ENCODE results near the gene SLAMF1. TPM values are rescaled to one million over a fixed set of nuclear protein-coding genes. Genes with fewer than 3 reads are reported as not detected.

Gene SLAMF1
- total and polyA plus RNA-seq, 2 of the 13 experiments (the other 11 are each of a cell fraction or from before 2014, with no cell fraction given), result not detected

DNA sequence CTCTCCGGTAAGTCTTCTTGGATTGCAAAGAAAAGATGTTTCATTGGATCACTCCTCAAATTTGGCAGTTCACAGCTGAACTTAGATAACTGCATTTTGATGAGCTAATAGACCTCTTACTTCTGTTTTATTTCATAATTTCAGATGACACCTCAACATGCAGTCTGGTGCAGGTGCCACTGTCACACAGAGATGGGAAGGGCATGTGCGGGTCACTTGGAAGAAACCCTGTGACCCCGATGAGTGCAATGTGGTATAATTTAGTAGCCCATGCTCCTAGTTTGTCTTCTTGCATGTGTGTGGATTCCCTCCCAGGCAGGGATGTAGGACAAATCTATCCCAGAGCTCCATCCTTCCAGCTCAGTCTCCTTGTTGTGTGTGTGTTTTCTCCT is 481 bp upstream of the SLAMF1 start:
- Histone ChIP-seq H3K9ac (ENCODE audit: insufficient read depth, low read depth, low read length) (no peak overlapping the region), H3K4me2 (ENCODE audit: low read depth, low read length) (no peak overlapping the region), H3K9me3 (ENCODE audit: low read length) (no peaks in the 10 kb centered on the region), H4K20me1 (ENCODE audit: insufficient read depth, low read length) (no peaks in the 10 kb centered on the region), H3K36me3 (replicated peaks in 1 of 2; ENCODE audit: control insufficient read depth in 1 of 2, insufficient read depth in 2 of 2, low read length in 2 of 2) (no peaks in the 10 kb centered on the region), H3K4me1 (ENCODE audit: insufficient read depth, low read length) (no peaks in the 10 kb centered on the region), H3K27ac (ENCODE audit: extremely low read length, insufficient read depth, low read length) (no peak overlapping the region), H2AFZ (ENCODE audit: low read length) (no peak overlapping the region), H3K4me3 (replicated peaks in 1 of 3; ENCODE audit: insufficient read depth in 1 of 3, low read depth in 2 of 3, low read length in 3 of 3) (no peak overlapping the region), H3K79me2 (ENCODE audit: insufficient read depth, low read length) (no peaks in the 10 kb centered on the region), H3K27me3 (ENCODE audit: control insufficient read depth in 1 of 2, insufficient read depth in 2 of 2, low read length in 2 of 2) (peaks cover 0 to 3% of the 10 kb centered on the region in 2 experiments; a peak in 2 of 5 replicates)
- in situ Hi-C loops (cut with HindIII; ENCODE audit: extremely low pct_ligation_motif_present, low pct_unique_long_range_greater_than_20kb) (no loop called here), intact Hi-C loops (cut with micrococcal nuclease; ENCODE audit: unreplicated experiment) (no loop called here)
- ChIA-PET CTCF (ENCODE audit: low intra/inter-chr PET ratio, low total read pairs) (no interaction called here), POLR2A (no interaction called here)
- TF ChIP-seq, protein P1, sequence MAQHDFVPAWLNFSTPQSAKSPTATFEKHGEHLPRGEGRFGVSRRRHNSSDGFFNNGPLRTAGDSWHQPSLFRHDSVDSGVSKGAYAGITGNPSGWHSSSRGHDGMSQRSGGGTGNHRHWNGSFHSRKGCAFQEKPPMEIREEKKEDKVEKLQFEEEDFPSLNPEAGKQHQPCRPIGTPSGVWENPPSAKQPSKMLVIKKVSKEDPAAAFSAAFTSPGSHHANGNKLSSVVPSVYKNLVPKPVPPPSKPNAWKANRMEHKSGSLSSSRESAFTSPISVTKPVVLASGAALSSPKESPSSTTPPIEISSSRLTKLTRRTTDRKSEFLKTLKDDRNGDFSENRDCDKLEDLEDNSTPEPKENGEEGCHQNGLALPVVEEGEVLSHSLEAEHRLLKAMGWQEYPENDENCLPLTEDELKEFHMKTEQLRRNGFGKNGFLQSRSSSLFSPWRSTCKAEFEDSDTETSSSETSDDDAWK (CRISPR knock-in tag; IDR thresholded peaks at IDR 0.05), result no peak
- TF ChIP-seq XRCC5 (optimal IDR thresholded peaks at IDR 0.05; ENCODE audit: low read length), result no peak
- TF ChIP-seq HNRNPL (IDR thresholded peaks at IDR 0.05; ENCODE audit: low read depth, low read length), result no peak
- no peak for TF ChIP-seq PHF20 (CRISPR knock-in tag; IDR thresholded peaks at IDR 0.05)
- FAIRE-seq (no peak), DNase-seq (ENCODE audit: low spot score) (no peak), ATAC-seq (no peak)
- BruUV-seq (replicated peaks), result no TSS peak
- WGBS (ENCODE audit: low lambda C conversion rate), result 63% methylated on average over 3 of the region's 3 CpGs

DNA sequence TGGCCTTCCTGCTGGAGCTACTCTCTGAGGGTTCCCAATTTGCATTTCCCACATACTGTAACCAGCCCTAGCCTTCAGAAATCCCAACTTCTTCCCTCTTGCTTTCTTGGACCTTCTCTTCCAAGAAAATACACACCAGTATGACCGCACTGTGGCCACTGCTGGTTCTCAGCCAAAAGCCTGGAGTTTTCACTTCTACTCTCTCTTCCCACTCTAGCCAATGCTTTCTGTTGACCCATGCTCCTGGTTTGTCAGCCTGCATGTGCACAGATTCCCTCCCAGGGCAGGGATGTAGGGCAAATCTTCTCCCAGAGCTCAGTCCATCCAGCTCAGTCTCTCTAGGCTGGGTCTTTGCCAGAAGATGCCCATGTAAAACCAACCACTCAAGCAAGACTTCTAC is 664 bp downstream of the SLAMF1 start:
- ATAC-seq (no peak), DNase-seq (ENCODE audit: low spot score) (no peak), FAIRE-seq (no peak)
- 53% methylated on average over 1 of the region's 1 CpG for WGBS (ENCODE audit: low lambda C conversion rate)
- Histone ChIP-seq H3K4me2 (ENCODE audit: low read depth, low read length) (no peak overlapping the region), H3K36me3 (replicated peaks in 1 of 2; ENCODE audit: control insufficient read depth in 1 of 2, insufficient read depth in 2 of 2, low read length in 2 of 2) (no peaks in the 10 kb centered on the region), H4K20me1 (ENCODE audit: insufficient read depth, low read length) (no peaks in the 10 kb centered on the region), H3K27ac (ENCODE audit: extremely low read length, insufficient read depth, low read length) (no peak overlapping the region), H3K9me3 (ENCODE audit: low read length) (no peaks in the 10 kb centered on the region), H3K27me3 (ENCODE audit: control insufficient read depth in 1 of 2, insufficient read depth in 2 of 2, low read length in 2 of 2) (peaks cover 0 to 3% of the 10 kb centered on the region in 2 experiments; a peak in 2 of 5 replicates), H3K9ac (ENCODE audit: insufficient read depth, low read depth, low read length) (no peak overlapping the region), H3K79me2 (ENCODE audit: insufficient read depth, low read length) (no peaks in the 10 kb centered on the region), H3K4me1 (ENCODE audit: insufficient read depth, low read length) (no peaks in the 10 kb centered on the region), H2AFZ (ENCODE audit: low read length) (no peak overlapping the region), H3K4me3 (replicated peaks in 1 of 3; ENCODE audit: insufficient read depth in 1 of 3, low read depth in 2 of 3, low read length in 3 of 3) (no peak overlapping the region)
- intact Hi-C loops (cut with micrococcal nuclease; ENCODE audit: unreplicated experiment), result no loop called here
- TF ChIP-seq ZNF879 (CRISPR knock-in tag; IDR thresholded peaks at IDR 0.05) (no peak), RFX5 (IDR thresholded peaks at IDR 0.05; ENCODE audit: low read depth, low read length) (no peak), NFKB2 (CRISPR knock-in tag; IDR thresholded peaks at IDR 0.05; ENCODE audit: borderline replicate concordance) (no peak), CBX2 (IDR thresholded peaks at IDR 0.05; ENCODE audit: low read depth, low read length) (no peak), CBX2 (CRISPR knock-in tag; IDR thresholded peaks at IDR 0.05; ENCODE audit: low read depth) (no peak), RBAK (CRISPR knock-in tag; IDR thresholded peaks at IDR 0.05) (no peak), SKI (IDR thresholded peaks at IDR 0.05; ENCODE audit: partially characterized antibody) (no peak)
- TF ChIP-seq, protein P2, sequence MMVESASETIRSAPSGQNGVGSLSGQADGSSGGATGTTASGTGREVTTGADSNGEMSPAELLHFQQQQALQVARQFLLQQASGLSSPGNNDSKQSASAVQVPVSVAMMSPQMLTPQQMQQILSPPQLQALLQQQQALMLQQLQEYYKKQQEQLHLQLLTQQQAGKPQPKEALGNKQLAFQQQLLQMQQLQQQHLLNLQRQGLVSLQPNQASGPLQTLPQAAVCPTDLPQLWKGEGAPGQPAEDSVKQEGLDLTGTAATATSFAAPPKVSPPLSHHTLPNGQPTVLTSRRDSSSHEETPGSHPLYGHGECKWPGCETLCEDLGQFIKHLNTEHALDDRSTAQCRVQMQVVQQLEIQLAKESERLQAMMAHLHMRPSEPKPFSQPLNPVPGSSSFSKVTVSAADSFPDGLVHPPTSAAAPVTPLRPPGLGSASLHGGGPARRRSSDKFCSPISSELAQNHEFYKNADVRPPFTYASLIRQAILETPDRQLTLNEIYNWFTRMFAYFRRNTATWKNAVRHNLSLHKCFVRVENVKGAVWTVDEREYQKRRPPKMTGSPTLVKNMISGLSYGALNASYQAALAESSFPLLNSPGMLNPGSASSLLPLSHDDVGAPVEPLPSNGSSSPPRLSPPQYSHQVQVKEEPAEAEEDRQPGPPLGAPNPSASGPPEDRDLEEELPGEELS (CRISPR knock-in tag; IDR thresholded peaks at IDR 0.05), result no peak
- ChIA-PET POLR2A (no interaction called here), CTCF (ENCODE audit: low intra/inter-chr PET ratio, low total read pairs) (no interaction called here)
- BruUV-seq (replicated peaks), result no TSS peak
- in situ Hi-C loops (cut with HindIII; ENCODE audit: extremely low pct_ligation_motif_present, low pct_unique_long_range_greater_than_20kb), result no loop called here
